IMR-90 (cell line): ENCODE data around the gene SLC25A11. TPM values are rescaled to one million over a fixed set of nuclear protein-coding genes. Genes with fewer than 3 reads are reported as not detected.

ENCODE experiments used
- ATAC-seq: fragments of 200-7000 bp; cut with Tn5 transposase; 2 replicates; pipeline ENCODE4 v1.9.1; 2020; ENCODE audit warnings: low read depth, mild to moderate bottlenecking, moderate library complexity
- BruUV-seq: library from RNA; stranded (reverse); fragments of 400-500 nt; replicated peaks from 2 replicates; lab custom pipeline; 2021; lab: Mats Ljungman, UMichigan
- CTCF ChIA-PET: fragments of 300-600 bp; formaldehyde crosslinking; extraction: SDS; loops from one replicate; lab custom pipeline; 2021; ENCODE audit warnings: antibody characterized with exemption; lab: Yijun Ruan, JAX
- POLR2A ChIA-PET: fragments of 300-600 bp; sonication (Branson Sonifier 250); formaldehyde crosslinking; loops from one replicate; lab custom pipeline; 2022; ENCODE audit warnings: antibody characterized with exemption; ENCODE audit not compliant: unreplicated experiment; lab: Charles Lee
- DNase-seq: peaks from one replicate; pipeline ENCODE4 v3.0.0; 2013
- H2AFZ ChIP-seq: replicated peaks from 2 replicates; pipeline ENCODE3; 2013; ENCODE audit warnings: low read length, mild to moderate bottlenecking; ENCODE audit not compliant: poor library complexity
- H2AK5ac ChIP-seq: 2 replicates; pipeline ENCODE4 v1.6.1; 2013; ENCODE audit warnings: low read depth, low read length, inconsistent platforms
- H2AK9ac ChIP-seq: replicated peaks from 2 replicates; pipeline ENCODE3; 2013; ENCODE audit warnings: mild to moderate bottlenecking, low read depth, low read length, moderate library complexity; ENCODE audit not compliant: poor library complexity
- H2BK120ac ChIP-seq: 2 replicates; pipeline ENCODE4 v1.6.1; 2013; ENCODE audit warnings: low read depth, low read length, inconsistent platforms
- H2BK15ac ChIP-seq: 3 replicates; pipeline ENCODE4 v1.6.1; 2013; ENCODE audit warnings: low read depth, low read length, inconsistent platforms
- H2BK20ac ChIP-seq: 2 replicates; pipeline ENCODE4 v1.6.1; 2013; ENCODE audit warnings: low read depth, mild to moderate bottlenecking, inconsistent platforms, low read length, moderate library complexity
- H2BK5ac ChIP-seq: 2 replicates; pipeline ENCODE4 v1.6.1; 2013; ENCODE audit warnings: mild to moderate bottlenecking, low read depth, low read length, inconsistent platforms; ENCODE audit not compliant: poor library complexity, severe bottlenecking
- H3K14ac ChIP-seq: replicated peaks from 2 replicates; pipeline ENCODE4 v1.6.1; 2013; ENCODE audit warnings: low read depth, low read length, inconsistent platforms
- H3K18ac ChIP-seq: 2 replicates; pipeline ENCODE4 v1.6.1; 2013; ENCODE audit warnings: low read depth, low read length, control low read depth
- H3K23ac ChIP-seq: 2 replicates; pipeline ENCODE4 v1.6.1; 2013; ENCODE audit warnings: low read depth, low read length, inconsistent platforms
- H3K27ac ChIP-seq: 2 replicates; pipeline ENCODE4 v1.5.1; 2013; ENCODE audit warnings: mild to moderate bottlenecking, control low read depth, low read length; ENCODE audit not compliant: insufficient read depth
- H3K27me3 ChIP-seq: 2 replicates; pipeline ENCODE4 v1.6.1; 2013; ENCODE audit warnings: low read length; ENCODE audit not compliant: control insufficient read depth, insufficient read depth
- H3K36me3 ChIP-seq: 2 replicates; pipeline ENCODE4 v1.6.1; 2013; ENCODE audit warnings: low read length, mixed read lengths; ENCODE audit not compliant: control insufficient read depth, insufficient read depth
- H3K4ac ChIP-seq: 2 replicates; pipeline ENCODE4 v1.6.1; 2013; ENCODE audit warnings: low read depth, low read length, inconsistent platforms
- H3K4me1 ChIP-seq: 2 replicates; pipeline ENCODE4 v1.6.1; 2013; ENCODE audit warnings: low read length, mixed read lengths; ENCODE audit not compliant: control insufficient read depth, insufficient read depth
- H3K4me2 ChIP-seq: 2 replicates; pipeline ENCODE4 v1.6.1; 2013; ENCODE audit warnings: low read depth, mild to moderate bottlenecking, control low read depth, low read length, moderate library complexity
- H3K4me3 ChIP-seq: 2 replicates; pipeline ENCODE4 v1.5.1; 2013; ENCODE audit warnings: low read depth, mild to moderate bottlenecking, control low read depth, low read length, moderate library complexity; ENCODE audit not compliant: insufficient read depth
- H3K56ac ChIP-seq: 2 replicates; pipeline ENCODE4 v1.6.1; 2013; ENCODE audit warnings: low read length, inconsistent platforms; ENCODE audit not compliant: insufficient read depth; ENCODE audit errors: extremely low read depth
- H3K79me1 ChIP-seq, 2 experiments: 2 replicates each; pipeline ENCODE4 v1.6.1; 2013; ENCODE audit warnings: low read length in 2 of 2, inconsistent platforms in 1 of 2, low read depth in 1 of 2
- H3K9ac ChIP-seq: 2 replicates; pipeline ENCODE4 v1.6.1; 2013; ENCODE audit warnings: low read depth, low read length, control low read depth
- H3K9me1 ChIP-seq: 2 replicates; pipeline ENCODE4 v1.6.1; 2013; ENCODE audit warnings: low read length, inconsistent platforms; ENCODE audit not compliant: insufficient read depth
- H3K9me3 ChIP-seq: 2 replicates; pipeline ENCODE4 v1.6.1; 2013; ENCODE audit warnings: low read length; ENCODE audit not compliant: control insufficient read depth, insufficient read depth
- H4K20me1 ChIP-seq: 2 replicates; pipeline ENCODE4 v1.6.1; 2013; ENCODE audit warnings: low read length, inconsistent platforms; ENCODE audit not compliant: insufficient read depth
- H4K5ac ChIP-seq: 2 replicates; pipeline ENCODE4 v1.6.1; 2013; ENCODE audit warnings: mild to moderate bottlenecking, low read depth, low read length, control low read depth
- H4K8ac ChIP-seq, 2 experiments: 2 replicates each; pipeline ENCODE4 v1.6.1; 2013; ENCODE audit warnings: low read depth in 2 of 2, low read length in 2 of 2, control low read depth in 1 of 2, inconsistent platforms in 1 of 2
- H4K91ac ChIP-seq: 2 replicates; pipeline ENCODE4 v1.6.1; 2013; ENCODE audit warnings: low read depth, low read length, inconsistent platforms; ENCODE audit not compliant: insufficient read depth
- CEBPB ChIP-seq: IDR thresholded peaks from 2 replicates; pipeline ENCODE4 v1.6.1; 2012; ENCODE audit warnings: low read depth, low read length, improper control_type of control experiment
- FOS ChIP-seq: fragments of 150-350 bp; IDR thresholded peaks from 2 replicates; pipeline ENCODE4 v1.6.1; 2016; ENCODE audit warnings: low read depth, low read length
- POLR2A ChIP-seq: IDR thresholded peaks from 2 replicates; pipeline ENCODE4 v1.6.1; 2012; ENCODE audit warnings: mild to moderate bottlenecking, low read depth, low read length
- WGBS, 2 experiments: methylation state at CpG; one replicate each; pipeline versions ENCODE4 v1.1.5 to v1.1.7; 2013; ENCODE audit warnings: missing lambda C conversion rate in 2 of 2; ENCODE audit not compliant: insufficient read length in 1 of 2; ENCODE audit errors: extremely low coverage in 2 of 2; 5-methylcytosine and 5-hydroxymethylcytosine counted together
- dilution Hi-C: fragments of 300-500 bp; cut with HindIII; formaldehyde crosslinking; loops from one replicate; pipeline ENCODE4 v1.14.3; 2018; ENCODE audit warnings: low sequenced_read_pairs; ENCODE audit not compliant: unreplicated experiment
- in situ Hi-C: fragments of 300-500 bp; cut with MboI; formaldehyde crosslinking; loops from 3 replicates; pipeline ENCODE4 v1.14.3; 2019; ENCODE audit warnings: low sequenced_read_pairs, inconsistent platforms, mixed read lengths
- intact Hi-C: fragments of 100-400 bp; cut with micrococcal nuclease; formaldehyde crosslinking; loops from 2 replicates; pipeline ENCODE4 v1.10.0; 2022
- polyA plus RNA-seq, 3 experiments: library from polyadenylated mRNA; depleted of rRNA; stranded (reverse); fragments of >200 nt; gene quantifications; 2 replicates each; pipeline ENCODE4 v1.2.3, GENCODE V29; 2012; ENCODE audit warnings: low replicate concordance in 1 of 3
- total RNA-seq: library from RNA; depleted of rRNA; stranded (reverse); fragments of >200 nt; gene quantifications from 2 replicates; pipeline ENCODE4 v1.2.3, GENCODE V29; 2012

Gene SLC25A11
- total and polyA plus RNA-seq, 2 of the 4 experiments (the other 2 are of a cell fraction) = 35.0 to 62.2 TPM

DNA sequence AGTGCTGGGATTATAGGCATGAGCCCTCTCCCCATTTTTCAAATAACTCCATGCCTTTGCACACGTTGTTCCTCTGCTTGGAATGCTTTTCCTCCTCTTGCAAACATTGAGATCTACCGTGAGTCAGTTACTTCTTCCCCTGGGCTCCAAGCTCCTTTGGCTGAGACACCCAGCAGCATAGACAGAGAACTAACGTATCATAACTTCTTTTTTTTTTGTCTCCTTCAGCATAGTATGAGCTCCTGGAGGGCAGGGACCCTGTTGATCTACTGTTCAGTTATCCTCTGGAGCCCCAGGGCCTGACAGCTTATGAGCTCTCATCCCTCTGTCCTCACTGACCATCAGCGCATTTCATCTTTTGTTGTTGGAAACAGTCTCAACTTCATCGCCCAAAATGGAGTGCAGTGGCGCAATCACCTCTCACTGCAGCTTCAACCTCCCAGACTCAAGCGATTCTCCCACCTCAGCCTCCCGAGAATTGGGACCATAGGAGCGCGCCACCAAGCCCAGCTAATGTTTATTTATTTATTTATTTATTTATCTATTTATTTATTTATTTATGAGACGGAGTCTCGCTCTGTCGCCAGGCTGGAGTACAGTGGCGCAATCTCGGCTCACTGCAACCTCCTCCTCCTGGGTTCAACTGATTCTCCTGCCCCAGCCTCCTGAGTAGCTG is 25.6 kb upstream of the SLC25A11 start:
- dilution Hi-C loops = no loop called here
- ChIA-PET CTCF (no interaction called here), POLR2A (interaction anchor here (1.1 to 3.0 kb wide), 3 partner anchors 8 to 26 kb away, joined by 3 to 19 read pairs (median 14); partner anchors contain the start of genes PFN1, RNF167 and SLC25A11)
- Histone ChIP-seq H3K14ac (no peak overlapping the region), H2BK120ac (no peak overlapping the region), H2AK9ac (no peak overlapping the region), H4K91ac (no peak overlapping the region), H3K27ac (no peak overlapping the region), H3K56ac (no peak overlapping the region), H3K4me2 (no peak overlapping the region), H3K4me3 (no peak overlapping the region), H3K9me1 (peaks cover 14% of the 10 kb centered on the region), H3K9me3 (no peaks in the 10 kb centered on the region), H2AK5ac (peak overlapping the region; percentile 28; the same call in 1 of the 2 replicates), H3K23ac (no peak overlapping the region), H4K20me1 (peaks cover 3% of the 10 kb centered on the region; the same call in 1 of the 2 replicates), H4K5ac (no peak overlapping the region), H3K9ac (no peak overlapping the region), H2BK15ac (no peak overlapping the region), H2AFZ (no peak overlapping the region), H4K8ac (no peak overlapping the region; a peak in 1 of 4 replicates), H3K18ac (no peak overlapping the region), H2BK20ac (no peak overlapping the region), H3K79me1 (peaks cover 14 to 57% of the 10 kb centered on the region in 2 experiments), H3K4ac (no peak overlapping the region), H3K4me1 (peaks cover 14% of the 10 kb centered on the region), H3K36me3 (peaks cover 15% of the 10 kb centered on the region), H2BK5ac (no peak overlapping the region), H3K27me3 (no peaks in the 10 kb centered on the region)
- 100% methylated on average over 2 of the region's 15 CpGs; no CpG with 5 or more reads in 1 of the 2 experiments for WGBS, 2 experiments
- in situ Hi-C loops = no loop called here
- TF ChIP-seq FOS = no peak
- TF ChIP-seq CEBPB = 0 out of 2 replicates have a peak, but pooled peaks have one; percentile 33
- peak; percentile 32; the same call in 1 of the 2 replicates for TF ChIP-seq POLR2A
- BruUV-seq = no TSS peak
- ATAC-seq = no peak
- no peak for DNase-seq
- intact Hi-C loops = loop anchor here (5.0 kb wide), 1 partner anchor 58 kb away; no protein-coding TSS in a partner anchor
